ENCODE results near the gene TSHZ2.

TSHZ2 gene

GRCh38 chr20:53223626-53224172, 251.5 kb downstream of the TSHZ2 start:
- no peak for TF ChIP-seq ZFX (IDR thresholded peaks at IDR 0.05)
- no peak for TF ChIP-seq CTCF (conservative IDR thresholded peaks at IDR 0.05)
- no peak overlapping the region for H3K27ac ChIP-seq

GRCh38 chr20:53224851-53225250, 252.7 kb downstream of the TSHZ2 start:
- no peak for TF ChIP-seq ZFX (IDR thresholded peaks at IDR 0.05)
- TF ChIP-seq CTCF (conservative IDR thresholded peaks at IDR 0.05), result no peak
- no peak overlapping the region for H3K27ac ChIP-seq

GRCh38 chr20:53226826-53227225, 254.7 kb downstream of the TSHZ2 start:
- no peak overlapping the region for H3K27ac ChIP-seq
- TF ChIP-seq CTCF (conservative IDR thresholded peaks at IDR 0.05) (no peak), ZFX (IDR thresholded peaks at IDR 0.05) (no peak)

- no peak overlapping the region for H3K27ac ChIP-seq
- TF ChIP-seq ZFX (IDR thresholded peaks at IDR 0.05) (no peak), CTCF (conservative IDR thresholded peaks at IDR 0.05) (no peak)
Observed at GRCh38 chr20:53227523-53227922, 255.4 kb downstream of the TSHZ2 start.

GRCh38 chr20:53231061-53231460, 258.9 kb downstream of the TSHZ2 start:
- no peak overlapping the region for H3K27ac ChIP-seq
- no peak for TF ChIP-seq CTCF (conservative IDR thresholded peaks at IDR 0.05)

- no peak for TF ChIP-seq ZFX (IDR thresholded peaks at IDR 0.05)
- TF ChIP-seq CTCF (conservative IDR thresholded peaks at IDR 0.05), result no peak
- H3K27ac ChIP-seq, result no peak overlapping the region
Observed at GRCh38 chr20:53237461-53237860, 265.3 kb downstream of the TSHZ2 start.

- TF ChIP-seq CTCF (conservative IDR thresholded peaks at IDR 0.05) (no peak), ZFX (IDR thresholded peaks at IDR 0.05) (no peak)
- H3K27ac ChIP-seq, result no peak overlapping the region
Observed at GRCh38 chr20:53238121-53238660, 266.0 kb downstream of the TSHZ2 start.

Measured in C4-2B (cell line).